Gastrocnemius medialis (tissue), 4 donors: ENCODE data around the gene TNPO2. TPM values are rescaled to one million over a fixed set of nuclear protein-coding genes. Genes with fewer than 3 reads are reported as not detected.

Experiments used
- ATAC-seq, 2 donors: fragments of 150-250 bp; one replicate each; pipeline ENCODE4 v1.9.1; 2016
- DNase-seq, 2 donors: peaks; one replicate each; pipeline ENCODE4 v3.0.0-alpha.2; 2019
- H3K27ac ChIP-seq, 4 donors: fragments of 200-600 bp; sonication (generic); 1 replicate in 1 of 4; 2 replicates in 3 of 4; pipeline ENCODE4 v1.5.1; 2016 to 2018; ENCODE audit warnings: mild to moderate bottlenecking in 2 of 4, moderate library complexity in 1 of 4
- H3K27me3 ChIP-seq, 3 donors: fragments of 200-600 bp; sonication (generic) in 2 of 3; 1 replicate in 1 of 3; 2 replicates in 2 of 3; pipeline versions ENCODE4 v1.5.1 to v1.6.0; 2016 to 2019; ENCODE audit warnings: mild to moderate bottlenecking in 1 of 3, moderate library complexity in 1 of 3
- H3K36me3 ChIP-seq, 2 donors: fragments of 200-600 bp; sonication (generic) in 1 of 2; one replicate each; pipeline ENCODE4 v1.5.1; 2017 to 2018
- H3K4me1 ChIP-seq, 2 donors: fragments of 200-600 bp; sonication (generic) in 1 of 2; one replicate each; pipeline ENCODE4 v1.5.1; 2016 to 2017; ENCODE audit warnings: mild to moderate bottlenecking in 2 of 2
- H3K4me3 ChIP-seq, 4 donors: fragments of 200-600 bp; sonication (generic) in 3 of 4; 1 replicate in 1 of 4; 2 replicates in 3 of 4; pipeline ENCODE4 v1.5.1; 2016 to 2019; ENCODE audit warnings: mild to moderate bottlenecking in 2 of 4
- H3K9me3 ChIP-seq, 3 donors: fragments of 200-600 bp; sonication (generic) in 2 of 3; 1 replicate in 1 of 3; 2 replicates in 2 of 3; pipeline ENCODE4 v1.5.1; 2016 to 2019
- CTCF ChIP-seq, 5 experiments: fragments of 450-650 bp in 3 of 5; fragments of 200-600 bp in 2 of 5; sonication (generic) in 2 of 5; IDR thresholded peaks in 4 of 5; conservative IDR thresholded peaks in 1 of 5; 1 replicate in 4 of 5; 2 replicates in 1 of 5; pipeline ENCODE4 v1.5.1; 2016 to 2019; ENCODE audit warnings: antibody characterized with exemption in 5 of 5, mild to moderate bottlenecking in 3 of 5, moderate library complexity in 3 of 5
- POLR2A ChIP-seq, 2 donors: fragments of 450-650 bp; IDR thresholded peaks; one replicate each; pipeline ENCODE4 v1.6.1; 2017; ENCODE audit warnings: antibody characterized with exemption in 2 of 2, mild to moderate bottlenecking in 2 of 2, moderate library complexity in 2 of 2
- in situ Hi-C, 4 donors: fragments of 200-750 bp; cut with MboI; loops; one replicate each; pipeline versions ENCODE4 v1.15.0 to v1.8.0; 2017; ENCODE audit warnings: low sequenced_read_pairs in 4 of 4
- intact Hi-C: fragments of 100-400 bp; cut with DNase I; formaldehyde crosslinking; loops from one replicate; pipeline ENCODE4 v1.15.1; 2023; ENCODE audit warnings: low total_unique reads
- total RNA-seq, 4 donors: library from RNA; depleted of rRNA; stranded (reverse); fragments of >200 nt; gene quantifications; one replicate each; pipeline versions ENCODE4 v1.1.0 to v1.2.3, GENCODE V29; 2016

The TNPO2 gene
- total RNA-seq, 4 donors from 2014 or later = 32.1 to 49.9 (median 42.0) TPM

- no peak for TF ChIP-seq POLR2A (IDR thresholded peaks at IDR 0.05)
- no peak for TF ChIP-seq CTCF (IDR thresholded peaks at IDR 0.05 in 4 of 5, conservative IDR thresholded peaks at IDR 0.05 in 1 of 5)
- in situ Hi-C loops (loop anchor here in 3 of 4 donors (5.0 to 10.0 kb wide), 2 partner anchors 77 to 80 kb away; no protein-coding TSS in a partner anchor), intact Hi-C loops (no loop called here)
- Histone ChIP-seq H3K27ac (no peak overlapping the region), H3K9me3 (no peaks in the 10 kb centered on the region), H3K4me1 (peaks cover 17 to 23% of the 10 kb centered on the region in 2 donors), H3K27me3 (no peaks in the 10 kb centered on the region), H3K4me3 (no peak overlapping the region), H3K36me3 (no peaks in the 10 kb centered on the region)
- ATAC-seq (no peak), DNase-seq (no peak)
Observed at GRCh38 chr19:12767666-12768065, 43.9 kb upstream of the TNPO2 start.

- Histone ChIP-seq H3K27ac (no peak overlapping the region), H3K4me1 (peaks cover 12 to 18% of the 10 kb centered on the region in 2 donors), H3K36me3 (no peaks in the 10 kb centered on the region), H3K4me3 (no peak overlapping the region), H3K9me3 (no peaks in the 10 kb centered on the region), H3K27me3 (no peaks in the 10 kb centered on the region)
- intact Hi-C loops (no loop called here), in situ Hi-C loops (loop anchor here in 3 of 4 donors (5.0 to 10.0 kb wide), 2 partner anchors 78 to 80 kb away; no protein-coding TSS in a partner anchor)
- TF ChIP-seq POLR2A (IDR thresholded peaks at IDR 0.05) = no peak
- no peak for TF ChIP-seq CTCF (IDR thresholded peaks at IDR 0.05 in 4 of 5, conservative IDR thresholded peaks at IDR 0.05 in 1 of 5)
- ATAC-seq (no peak), DNase-seq (no peak)
Observed at GRCh38 chr19:12767150-12767549, 43.4 kb upstream of the TNPO2 start.

GRCh38 chr19:12766051-12766521, 42.4 kb upstream of the TNPO2 start:
- Histone ChIP-seq H3K9me3 (no peaks in the 10 kb centered on the region), H3K27ac (peak overlapping the region; percentile 60 to 76 (median 67)), H3K4me1 (peaks cover 1 to 8% of the 10 kb centered on the region in 2 donors), H3K4me3 (peak overlapping the region; percentile 46 to 59 (median 56)), H3K27me3 (no peaks in the 10 kb centered on the region), H3K36me3 (no peaks in the 10 kb centered on the region)
- intact Hi-C loops (loop anchor here (1.0 kb wide), 3 partner anchors 9 to 81 kb away; partner anchors contain the start of gene HOOK2), in situ Hi-C loops (loop anchor here in 3 of 4 donors (5.0 to 10.0 kb wide), 2 partner anchors 79 to 81 kb away; no protein-coding TSS in a partner anchor)
- peak; percentile 50 to 62 for DNase-seq
- TF ChIP-seq CTCF (IDR thresholded peaks at IDR 0.05 in 4 of 5, conservative IDR thresholded peaks at IDR 0.05 in 1 of 5) (peak; percentile 71 to 99 (median 95)), POLR2A (IDR thresholded peaks at IDR 0.05) (peak; percentile 20 to 56)
- ATAC-seq = peak; percentile 85 to 88

- in situ Hi-C loops (loop anchor here (5.0 to 10.0 kb wide), 3 partner anchors 33 to 83 kb away; no protein-coding TSS in a partner anchor), intact Hi-C loops (no loop called here)
- Histone ChIP-seq H3K27me3 (no peaks in the 10 kb centered on the region), H3K9me3 (no peaks in the 10 kb centered on the region), H3K4me3 (no peak overlapping the region), H3K36me3 (no peaks in the 10 kb centered on the region), H3K4me1 (peaks cover 0 to 4% of the 10 kb centered on the region in 2 donors), H3K27ac (no peak overlapping the region)
- ATAC-seq (no peak), DNase-seq (no peak)
- no peak for TF ChIP-seq CTCF (IDR thresholded peaks at IDR 0.05 in 4 of 5, conservative IDR thresholded peaks at IDR 0.05 in 1 of 5)
- TF ChIP-seq POLR2A (IDR thresholded peaks at IDR 0.05) = no peak
Observed at GRCh38 chr19:12764698-12765097, 41.0 kb upstream of the TNPO2 start.
